ENCODE results near the gene WFDC10B. TPM values are rescaled to one million over a fixed set of nuclear protein-coding genes. Genes with fewer than 3 reads are reported as not detected.
"Not testable (repeated sequence)": the region's sequence is repeated elsewhere in the genome, so short reads cannot be mapped to it uniquely, and the experiment has no call there.

The WFDC10B gene
- total RNA-seq, 3 donors from 2014 or later, result not detected

- Histone ChIP-seq H3K27ac (no peak within 1 kb of the TSS), H3K4me3 (no peak within 1 kb of the TSS), H3K27me3 (no peaks in the 10 kb centered on the region), H3K4me1 (no peaks in the 10 kb centered on the region), H3K36me3 (no peaks in the 10 kb centered on the region), H3K9me3 (no peaks in the 10 kb centered on the region)
- intact Hi-C loops (cut with DNase I; ENCODE audit: low total_unique reads), result no loop called here
- TF ChIP-seq POLR2A (IDR thresholded peaks at IDR 0.05), result no peak
- TF ChIP-seq CTCF (IDR thresholded peaks at IDR 0.05), result no peak
- TF ChIP-seq POLR2AphosphoS5 (IDR thresholded peaks at IDR 0.05), result no peak
- DNase-seq (ENCODE audit: low spot score in 2 of 2), result no peak
These were observed 17.2 kb upstream of the WFDC10B start, which contains the start of gene SPINT4 for GRCh38 chr20:45722047-45722446. Gene SPINT4 (plus strand): TSS chr20:45722347. CDS start chr20:45722368, 21 bp downstream.

- H3K9me3 ChIP-seq; DNase-seq (ENCODE audit: low spot score in 2 of 2); H3K4me1 ChIP-seq; H3K27ac ChIP-seq; intact Hi-C loops (cut with DNase I; ENCODE audit: low total_unique reads); H3K36me3 ChIP-seq; H3K4me3 ChIP-seq; H3K27me3 ChIP-seq: not testable (repeated sequence)
These were observed 11.4 kb upstream of the WFDC10B start for GRCh38 chr20:45716141-45716688.

- H3K27ac ChIP-seq, result no peak within 1 kb of the TSS
- no peaks in the 10 kb centered on the region for H3K9me3 ChIP-seq
- TF ChIP-seq POLR2AphosphoS5 (IDR thresholded peaks at IDR 0.05) (no peak), POLR2A (IDR thresholded peaks at IDR 0.05) (no peak), CTCF (IDR thresholded peaks at IDR 0.05) (no peak)
- intact Hi-C loops (cut with DNase I; ENCODE audit: low total_unique reads), result no loop called here
- DNase-seq (ENCODE audit: low spot score in 2 of 2), result no peak
- no peaks in the 10 kb centered on the region for H3K36me3 ChIP-seq
- no peaks in the 10 kb centered on the region for H3K4me1 ChIP-seq
- H3K4me3 ChIP-seq, result no peak within 1 kb of the TSS
- no peaks in the 10 kb centered on the region for H3K27me3 ChIP-seq
These were observed 2.9 kb downstream of the WFDC10B start, which contains the start of gene WFDC13 for GRCh38 chr20:45701873-45702272. Gene WFDC13 (plus strand): TSS chr20:45702038. CDS start chr20:45702124, 86 bp downstream.

- Histone ChIP-seq H3K27me3 (no peaks in the 10 kb centered on the region), H3K36me3 (peaks cover 3% of the 10 kb centered on the region), H3K4me3 (no peak overlapping the region), H3K4me1 (no peaks in the 10 kb centered on the region), H3K27ac (no peak overlapping the region), H3K9me3 (no peaks in the 10 kb centered on the region)
- intact Hi-C loops (cut with DNase I; ENCODE audit: low total_unique reads), result no loop called here
- TF ChIP-seq POLR2A (IDR thresholded peaks at IDR 0.05), result no peak
- no peak for TF ChIP-seq CTCF (IDR thresholded peaks at IDR 0.05)
- TF ChIP-seq POLR2AphosphoS5 (IDR thresholded peaks at IDR 0.05), result no peak
- DNase-seq (ENCODE audit: low spot score in 2 of 2), result no peak
These were observed 3.7 kb downstream of the WFDC10B start for GRCh38 chr20:45701104-45701503.

GRCh38 chr20:45695496-45695895 lies 9.3 kb downstream of the WFDC10B start:
- H3K9me3 ChIP-seq, result no peaks in the 10 kb centered on the region
- H3K27me3 ChIP-seq, result no peaks in the 10 kb centered on the region
- H3K4me3 ChIP-seq, result no peak overlapping the region
- no peaks in the 10 kb centered on the region for H3K4me1 ChIP-seq
- intact Hi-C loops (cut with DNase I; ENCODE audit: low total_unique reads), result no loop called here
- H3K36me3 ChIP-seq, result peaks cover 3% of the 10 kb centered on the region
- H3K27ac ChIP-seq, result no peak overlapping the region
- no peak for TF ChIP-seq POLR2AphosphoS5 (IDR thresholded peaks at IDR 0.05)
- TF ChIP-seq POLR2A (IDR thresholded peaks at IDR 0.05), result no peak
- DNase-seq (ENCODE audit: low spot score in 2 of 2), result no peak

- not testable (repeated sequence) for H3K27me3 ChIP-seq; H3K27ac ChIP-seq; DNase-seq (ENCODE audit: low spot score in 2 of 2); H3K4me1 ChIP-seq; H3K36me3 ChIP-seq; H3K4me3 ChIP-seq; H3K9me3 ChIP-seq
- intact Hi-C loops (cut with DNase I; ENCODE audit: low total_unique reads), result loop anchor here (5.0 kb wide), 1 partner anchor 244 kb away; no protein-coding TSS in a partner anchor
These were observed 11.5 kb downstream of the WFDC10B start for GRCh38 chr20:45693346-45693745.

GRCh38 chr20:45685896-45686295 lies 18.9 kb downstream of the WFDC10B start:
- Histone ChIP-seq H3K4me1 (no peaks in the 10 kb centered on the region), H3K27me3 (no peaks in the 10 kb centered on the region), H3K4me3 (no peak overlapping the region), H3K9me3 (peaks cover under 1 to 3% of the 10 kb centered on the region in 2 donors), H3K36me3 (no peaks in the 10 kb centered on the region), H3K27ac (no peak overlapping the region)
- DNase-seq (ENCODE audit: low spot score in 2 of 2), result no peak
- TF ChIP-seq CTCF (IDR thresholded peaks at IDR 0.05) (no peak), POLR2A (IDR thresholded peaks at IDR 0.05) (no peak), POLR2AphosphoS5 (IDR thresholded peaks at IDR 0.05) (no peak)
- intact Hi-C loops (cut with DNase I; ENCODE audit: low total_unique reads), result no loop called here
